Astrocyte of the hippocampus (primary cell): Measurements from ENCODE around the gene CDT1.

ENCODE experiments used
- DNase-seq: peaks from one replicate; pipeline ENCODE4 v3.0.0; 2011; ENCODE audit warnings: low read depth, low spot score

The CDT1 gene

DNA sequence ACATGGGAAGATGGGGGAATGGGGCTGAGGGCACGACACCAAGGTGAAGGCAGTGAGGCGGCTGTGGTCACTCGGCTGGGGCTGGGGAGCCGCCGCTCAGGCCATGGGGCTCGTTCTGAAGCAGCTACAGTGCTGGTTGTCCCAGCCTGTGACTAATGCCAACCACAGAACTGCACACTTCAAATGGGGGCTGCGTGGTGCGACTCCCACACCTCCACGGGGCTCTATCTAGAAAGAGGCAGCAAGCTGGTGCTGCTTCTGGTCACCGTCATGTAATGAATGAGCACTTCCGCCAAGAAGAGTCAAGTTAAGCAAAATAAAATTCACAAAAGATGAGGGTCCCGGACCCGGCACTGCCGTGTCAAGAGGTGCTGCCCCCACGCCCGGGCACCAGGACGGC, 33.2 kb downstream of the CDT1 start:
- DNase-seq = no peak

DNA sequence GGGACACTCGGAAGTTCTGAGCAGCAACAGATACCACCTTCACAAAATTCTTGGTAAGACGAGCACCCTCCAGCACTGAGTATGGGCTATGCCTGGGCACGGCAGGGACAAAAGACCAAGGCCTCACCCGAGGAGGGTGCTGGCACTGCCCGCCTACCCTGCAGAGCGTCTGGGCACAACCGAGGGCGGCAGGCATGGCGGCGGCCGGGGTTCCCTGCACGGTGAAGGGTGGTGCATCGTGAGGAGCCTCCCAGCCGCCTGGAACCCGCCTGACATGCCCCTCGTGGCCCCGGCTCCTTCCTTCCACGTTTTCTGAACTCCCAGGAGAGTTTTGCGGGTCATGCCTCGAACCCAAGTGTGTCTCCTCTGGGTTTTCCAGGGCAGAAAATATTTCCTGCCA, 34.2 kb downstream of the CDT1 start:
- DNase-seq = no peak

DNA sequence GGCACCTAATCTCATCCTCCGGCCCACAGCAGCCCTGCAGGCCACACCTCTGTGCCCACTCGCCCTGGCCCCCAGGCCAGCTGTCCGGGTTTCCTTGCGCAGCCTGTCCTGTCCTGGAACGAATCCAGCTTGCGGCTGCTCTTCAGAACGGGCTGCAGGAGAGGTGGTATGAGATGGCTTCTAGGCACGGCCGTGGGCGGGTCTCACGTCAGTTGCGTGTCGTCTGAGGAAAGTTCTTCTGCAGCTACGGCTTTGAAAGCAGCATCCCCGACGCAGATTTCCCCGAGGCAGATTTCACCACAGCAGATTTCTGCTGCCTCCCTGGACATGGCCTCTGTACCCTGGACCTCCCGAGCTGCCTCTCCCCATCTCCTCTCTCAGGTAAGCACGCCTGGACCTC, 35.0 kb downstream of the CDT1 start:
- no peak for DNase-seq

DNA sequence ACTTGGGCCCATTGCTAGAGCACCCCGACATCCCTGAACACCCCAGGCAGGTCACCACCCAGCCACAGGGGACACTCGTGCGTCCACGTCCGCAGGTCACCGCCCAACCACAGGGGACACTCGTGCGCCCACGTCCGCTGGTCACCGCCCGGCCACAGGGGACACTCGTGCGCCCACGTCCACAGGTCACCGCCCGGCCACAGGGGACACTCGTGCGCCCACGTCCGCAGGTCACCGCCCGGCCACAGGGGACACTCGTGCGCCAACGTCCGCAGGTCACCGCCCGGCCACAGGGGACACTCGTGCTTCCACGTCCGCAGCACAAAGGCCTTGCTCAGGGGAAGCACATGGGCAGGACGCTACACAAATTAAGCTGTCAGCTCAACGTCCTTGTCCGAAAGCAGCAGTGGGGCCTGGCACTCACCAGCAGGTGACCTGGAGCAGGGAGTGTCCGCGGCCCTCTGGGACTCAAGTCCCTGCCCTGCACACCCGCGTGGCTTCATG, 35.5 kb downstream of the CDT1 start:
- DNase-seq = no peak

DNA sequence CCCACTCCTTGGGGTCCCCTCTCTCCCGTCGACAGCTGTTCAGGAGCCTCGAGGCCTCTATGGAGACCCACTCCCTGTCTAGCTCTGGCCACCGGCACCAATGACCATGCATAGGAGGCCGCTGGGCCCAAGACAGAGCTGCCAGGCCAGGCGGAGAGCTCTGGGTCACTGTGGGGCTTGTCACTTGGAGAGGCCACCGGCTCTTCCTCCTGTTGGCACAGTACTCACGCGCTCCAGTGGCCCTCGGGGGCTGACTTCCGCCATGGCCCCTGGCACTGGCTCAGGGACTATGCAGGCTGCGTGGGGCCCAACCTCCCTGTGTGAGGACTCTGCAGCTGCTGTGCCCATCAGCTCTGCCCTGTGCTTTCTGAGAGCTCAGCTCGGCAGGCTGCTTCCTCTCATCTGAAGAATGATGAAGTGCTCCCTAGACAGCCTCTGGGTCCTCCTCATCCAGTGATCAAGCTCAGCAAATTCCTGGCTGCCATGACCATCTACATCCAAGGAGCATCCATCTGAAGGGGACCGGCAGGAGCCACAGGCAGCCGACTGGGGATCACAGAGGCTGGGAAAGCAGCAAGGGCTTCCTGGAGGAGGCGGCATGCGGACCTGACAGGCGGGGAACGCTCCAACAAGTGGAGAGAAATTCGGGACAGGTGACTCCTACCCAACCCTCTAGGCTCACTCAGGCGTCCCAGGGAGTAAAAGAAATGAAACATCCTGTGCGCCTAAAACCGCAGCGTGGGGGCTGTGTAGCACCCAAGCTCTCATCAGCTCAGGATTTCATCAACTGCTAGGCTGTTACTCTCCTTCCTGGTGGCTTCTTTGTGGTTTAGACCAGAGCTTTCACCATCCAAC, 36.4 kb downstream of the CDT1 start:
- no peak for DNase-seq

DNA sequence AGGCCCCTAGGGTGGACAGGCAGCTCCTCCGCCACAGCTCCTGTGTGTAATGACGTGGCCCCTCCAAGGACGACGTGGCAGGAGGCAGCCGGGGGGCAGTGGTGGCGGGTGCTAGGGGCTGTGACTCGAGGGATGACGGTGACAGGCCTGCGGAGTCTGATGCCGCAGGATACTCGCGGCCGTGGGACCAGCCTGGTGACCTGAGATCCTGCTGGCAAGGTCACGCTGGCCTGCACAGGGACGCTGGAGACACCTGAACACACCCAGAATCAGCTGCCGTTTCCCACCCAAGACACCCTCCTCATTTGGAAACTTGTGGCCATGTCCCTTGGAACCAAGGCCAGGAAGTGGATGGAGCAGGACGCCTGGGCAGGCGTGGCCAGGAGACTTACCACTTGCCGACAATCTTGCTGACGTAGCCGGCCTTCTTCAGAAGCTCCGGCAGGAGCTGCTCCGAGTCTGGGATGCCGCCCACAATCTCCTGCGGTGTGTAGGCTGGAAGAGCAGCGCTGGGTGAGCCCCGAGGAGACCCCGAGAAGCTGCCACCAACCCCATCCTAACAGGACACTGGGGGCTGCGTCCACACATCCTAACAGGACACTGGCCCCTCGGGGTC, 37.1 kb downstream of the CDT1 start:
- DNase-seq = no peak

DNA sequence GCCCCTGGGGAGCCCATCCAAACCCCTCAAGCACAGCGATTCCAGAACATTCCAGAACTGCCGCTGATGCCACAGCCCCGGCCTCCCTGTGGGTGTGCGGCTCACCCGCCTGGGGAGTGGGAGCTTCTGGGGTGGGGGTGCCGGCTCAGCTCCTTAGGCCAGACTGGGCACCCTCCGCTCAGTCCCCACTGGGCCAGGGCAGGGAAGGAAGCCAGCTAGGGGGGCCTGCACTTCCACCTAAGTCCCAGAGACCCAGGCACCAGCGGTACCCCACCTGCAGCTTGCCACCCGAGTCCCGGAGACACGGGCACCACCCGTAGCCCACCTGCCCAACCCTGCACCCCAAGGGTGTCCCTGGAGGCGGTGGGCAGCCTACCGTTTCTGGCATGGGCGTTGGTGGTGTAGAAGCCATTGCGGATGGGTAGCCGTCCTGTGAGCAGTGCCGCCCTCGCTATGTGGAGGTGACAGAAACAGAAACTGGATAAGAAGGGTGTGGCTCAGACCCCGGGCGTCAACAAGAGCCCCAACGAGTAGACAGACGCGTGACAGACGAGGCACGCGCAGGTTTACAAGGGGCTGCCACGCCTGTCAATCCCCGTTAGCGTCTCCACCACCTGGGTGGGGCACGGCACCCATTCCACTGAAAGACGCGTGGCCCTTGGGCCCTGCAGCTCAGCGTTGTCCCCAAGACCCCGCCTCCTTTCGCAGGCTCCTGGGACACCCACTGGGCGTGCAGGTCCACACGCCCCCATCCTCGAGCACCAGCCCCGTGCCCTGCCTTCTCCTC, 38.1 kb downstream of the CDT1 start:
- no peak for DNase-seq

DNA sequence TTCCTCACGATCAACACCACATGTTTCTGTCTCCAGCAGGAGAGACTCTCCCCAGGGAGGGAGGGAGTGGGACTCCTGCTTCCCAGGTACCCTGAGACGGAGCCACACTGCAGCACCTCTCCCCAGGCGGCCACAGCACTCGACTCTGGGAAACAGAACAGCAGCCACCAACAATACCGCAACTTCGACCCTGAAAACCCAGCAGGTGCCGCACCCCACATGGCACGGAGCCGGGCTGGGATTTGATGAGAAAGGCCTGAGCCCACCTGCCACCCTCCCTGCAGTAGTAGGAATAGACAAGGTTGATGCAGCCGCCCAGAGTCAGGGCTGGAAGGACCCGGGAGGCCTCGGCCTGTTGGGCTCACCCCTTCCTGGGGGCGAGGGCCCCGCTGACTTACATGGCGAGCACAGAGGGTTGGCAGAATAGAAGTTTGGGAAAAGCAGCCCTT, 38.7 kb downstream of the CDT1 start:
- DNase-seq = no peak

DNA sequence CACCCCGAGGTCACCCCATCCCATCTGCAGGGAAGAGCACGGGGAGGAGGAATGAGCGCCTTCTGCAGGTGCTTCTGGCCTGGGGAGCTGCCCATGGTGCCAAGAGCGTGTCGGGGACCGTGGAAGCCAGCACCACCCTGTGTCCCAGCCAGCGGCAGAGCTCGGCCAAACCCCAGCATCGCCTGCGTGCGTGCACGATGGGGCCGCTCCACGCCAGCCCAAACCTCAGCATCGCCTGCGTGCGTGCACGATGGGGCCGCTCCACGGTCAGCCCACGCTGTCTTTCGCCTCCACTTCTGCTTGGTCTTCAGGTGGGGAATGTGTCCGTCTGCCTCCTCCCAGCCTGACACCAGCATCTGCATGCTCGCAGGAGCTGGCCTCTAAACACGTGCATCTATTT, 39.2 kb downstream of the CDT1 start:
- no peak for DNase-seq

DNA sequence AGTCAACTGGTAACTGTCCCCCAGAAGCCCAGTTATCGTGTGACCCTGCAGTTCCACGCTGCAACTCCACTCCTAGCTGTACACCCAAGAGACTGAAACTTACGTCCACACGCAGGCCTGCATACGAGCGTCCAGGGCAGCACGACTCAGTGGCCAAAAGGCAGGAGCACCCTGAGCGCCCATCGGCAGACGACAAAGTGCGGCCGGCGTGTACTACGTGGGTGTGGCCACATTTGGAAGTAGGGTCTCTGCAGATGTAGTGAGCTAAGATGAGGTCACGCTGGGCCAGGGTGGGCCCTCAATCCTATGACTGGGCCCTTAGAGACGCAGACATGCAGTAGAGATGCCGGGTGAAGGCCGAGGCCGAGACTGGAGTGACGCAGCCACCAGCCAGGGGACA, 39.7 kb downstream of the CDT1 start:
- DNase-seq = no peak

DNA sequence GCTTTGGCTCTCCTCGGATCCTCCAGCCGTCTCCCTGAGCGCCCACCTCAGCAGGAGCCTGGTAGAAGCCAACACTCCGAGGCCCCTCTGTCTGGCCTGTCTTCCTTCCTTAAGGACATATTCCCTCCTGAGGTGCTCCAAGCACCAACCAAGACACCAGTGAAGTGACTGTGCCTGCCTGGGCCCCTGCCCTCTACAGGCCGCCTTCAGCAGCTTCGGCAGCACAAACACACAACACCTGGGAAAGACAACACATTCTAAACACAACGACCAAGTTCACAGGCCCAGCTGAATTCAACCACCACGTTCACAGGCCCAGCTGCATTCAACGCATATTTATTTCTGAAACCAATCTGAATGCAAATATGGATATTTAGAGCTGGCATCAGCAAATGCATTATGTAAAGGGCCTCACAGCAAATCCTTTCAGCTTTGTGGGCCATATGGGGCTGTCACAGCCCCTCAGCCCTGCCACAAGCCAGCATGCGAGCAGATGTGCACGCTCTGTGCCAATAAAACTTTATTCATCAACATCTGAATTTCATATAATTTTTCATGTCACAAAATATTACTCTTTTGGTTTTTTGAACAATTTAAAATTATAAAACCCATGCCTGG, 40.9 kb downstream of the CDT1 start:
- no peak for DNase-seq

DNA sequence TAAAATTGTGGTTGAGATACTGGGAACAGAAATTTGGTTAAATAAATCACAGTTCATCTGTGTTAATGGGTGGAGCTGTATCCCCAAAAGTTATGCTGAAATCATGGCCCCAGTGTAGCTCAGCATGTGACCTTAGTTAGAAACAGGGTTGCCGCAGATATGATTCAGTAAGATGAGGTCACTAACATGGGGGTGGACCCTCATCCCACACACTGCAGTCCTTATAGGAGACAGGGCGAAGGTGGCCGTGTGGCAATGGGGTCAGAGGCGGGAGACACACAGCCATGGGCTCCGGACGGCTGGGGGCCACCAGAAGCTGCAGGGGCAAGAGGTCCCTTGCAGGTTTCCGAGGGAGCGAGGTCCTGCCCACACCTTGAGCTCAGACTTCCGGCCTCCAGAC, 42.5 kb downstream of the CDT1 start:
- no peak for DNase-seq

DNA sequence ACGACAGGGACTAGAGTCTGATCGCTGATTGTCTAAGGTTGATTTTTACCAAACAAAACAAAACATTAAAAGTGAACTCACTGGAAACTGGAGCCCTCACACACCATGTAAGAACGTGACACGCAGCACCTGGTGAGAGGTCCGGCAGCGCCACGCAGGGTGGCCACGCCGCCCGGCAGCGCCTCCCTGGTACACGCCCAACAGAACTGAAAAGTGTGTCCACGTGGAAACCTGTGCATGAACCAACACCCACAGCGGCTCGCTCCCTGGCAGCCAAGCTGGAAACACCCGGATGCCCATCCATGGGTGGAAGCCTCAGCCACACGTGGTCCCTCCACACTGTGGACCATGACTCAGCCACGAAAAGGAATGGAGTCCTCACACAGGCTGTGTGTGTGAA, 44.1 kb downstream of the CDT1 start:
- no peak for DNase-seq

DNA sequence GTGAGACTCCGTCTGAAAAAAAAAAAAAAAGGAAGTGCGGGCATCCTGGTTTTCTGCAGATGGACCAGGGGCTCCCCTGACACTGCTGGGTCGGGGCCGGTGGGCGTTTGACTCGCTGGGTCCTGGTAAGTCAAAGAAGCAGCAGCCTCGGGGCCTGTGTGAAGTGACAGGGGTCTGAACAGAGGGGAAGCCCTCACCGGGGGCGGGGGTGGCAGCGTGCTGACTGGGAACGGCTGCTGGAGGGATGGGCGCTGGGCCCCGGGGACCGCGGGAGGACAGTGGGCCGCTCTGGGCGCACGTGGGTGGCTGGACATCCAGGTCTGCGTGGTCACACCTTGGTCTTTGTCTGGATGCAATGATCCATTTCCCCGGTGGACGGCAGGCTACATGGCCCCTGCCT, 45.0 kb downstream of the CDT1 start:
- DNase-seq = no peak

DNA sequence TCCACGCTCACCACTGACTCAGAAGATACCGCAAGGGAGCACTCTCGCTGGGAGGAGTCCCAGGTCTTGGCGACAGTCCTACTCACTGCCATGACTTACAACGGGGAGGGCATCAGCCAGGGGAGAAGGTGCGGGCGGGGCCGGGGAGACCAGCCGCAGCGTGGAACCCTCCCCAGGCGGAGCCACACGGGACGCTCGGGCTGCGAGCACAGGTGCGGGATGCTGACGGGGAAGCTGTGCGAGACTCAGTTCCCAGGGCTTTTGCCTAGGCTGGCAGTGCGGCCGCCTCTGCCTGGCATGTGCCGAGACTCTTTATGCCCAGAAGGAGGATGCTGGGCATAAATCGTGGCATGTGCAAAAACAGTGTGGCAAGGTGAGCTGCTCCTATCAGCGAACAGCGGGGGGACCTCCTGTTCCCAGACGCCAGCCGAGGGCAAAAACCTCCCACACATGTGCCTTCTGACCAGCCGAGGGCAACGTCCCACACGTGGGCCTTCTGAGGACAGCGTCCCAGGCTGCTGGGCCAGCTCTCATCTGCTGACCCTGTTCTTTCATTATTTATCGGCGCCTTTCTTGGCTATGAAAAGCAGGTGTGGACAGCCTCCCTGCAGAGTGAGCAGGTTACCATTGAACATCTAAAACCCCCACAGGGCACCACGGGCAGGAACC, 47.1 kb downstream of the CDT1 start:
- DNase-seq = no peak

DNA sequence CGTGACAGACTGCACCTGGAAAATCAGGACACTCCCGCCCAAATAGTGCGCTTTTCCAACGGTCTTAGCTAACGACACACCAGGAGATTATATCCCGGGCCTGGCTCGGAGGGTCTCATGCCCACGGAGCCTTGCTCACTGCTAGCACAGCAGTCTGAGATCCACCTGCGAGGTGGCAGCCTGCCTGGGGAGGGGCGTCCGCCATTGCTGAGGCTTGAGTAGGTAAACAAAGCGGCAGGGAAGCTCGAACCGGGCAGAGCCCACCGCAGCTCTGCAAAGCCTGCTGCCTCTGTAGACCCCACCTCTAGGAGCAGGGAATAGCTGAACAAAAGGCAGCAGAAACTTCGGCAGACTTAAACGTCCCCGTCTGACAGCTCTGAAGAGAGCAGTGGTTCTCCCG, 48.0 kb downstream of the CDT1 start:
- no peak for DNase-seq

DNA sequence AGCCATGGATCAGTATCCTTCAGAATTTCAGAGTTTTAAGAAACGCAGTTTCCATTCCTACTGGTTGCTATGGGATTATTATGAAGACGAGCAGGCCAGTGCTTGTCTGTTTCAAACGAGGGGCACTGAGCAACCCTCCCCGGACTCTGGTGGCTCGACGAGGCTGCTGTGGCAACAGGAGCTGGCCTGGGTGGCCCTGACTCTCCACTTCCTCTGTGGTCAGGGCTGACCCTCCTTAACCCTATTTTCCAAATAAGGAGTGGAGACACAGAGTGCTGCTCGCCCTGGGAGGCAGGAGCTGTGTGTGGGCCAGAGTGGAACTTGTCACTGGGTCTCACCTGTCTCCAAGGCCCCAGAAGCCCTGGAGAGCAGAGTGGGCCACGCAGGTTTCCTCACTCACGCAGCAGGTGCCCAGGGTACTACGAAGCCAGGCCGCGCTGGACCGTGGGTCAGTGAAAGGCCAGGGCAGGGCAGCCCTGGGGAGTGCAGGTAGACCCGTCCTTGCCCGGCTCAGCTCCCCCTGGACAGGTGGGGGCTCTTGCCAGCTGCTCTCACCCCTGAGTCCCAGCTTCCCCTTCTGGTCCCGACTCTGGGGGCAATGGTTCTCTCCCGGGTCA, 49.8 kb downstream of the CDT1 start:
- no peak for DNase-seq

DNA sequence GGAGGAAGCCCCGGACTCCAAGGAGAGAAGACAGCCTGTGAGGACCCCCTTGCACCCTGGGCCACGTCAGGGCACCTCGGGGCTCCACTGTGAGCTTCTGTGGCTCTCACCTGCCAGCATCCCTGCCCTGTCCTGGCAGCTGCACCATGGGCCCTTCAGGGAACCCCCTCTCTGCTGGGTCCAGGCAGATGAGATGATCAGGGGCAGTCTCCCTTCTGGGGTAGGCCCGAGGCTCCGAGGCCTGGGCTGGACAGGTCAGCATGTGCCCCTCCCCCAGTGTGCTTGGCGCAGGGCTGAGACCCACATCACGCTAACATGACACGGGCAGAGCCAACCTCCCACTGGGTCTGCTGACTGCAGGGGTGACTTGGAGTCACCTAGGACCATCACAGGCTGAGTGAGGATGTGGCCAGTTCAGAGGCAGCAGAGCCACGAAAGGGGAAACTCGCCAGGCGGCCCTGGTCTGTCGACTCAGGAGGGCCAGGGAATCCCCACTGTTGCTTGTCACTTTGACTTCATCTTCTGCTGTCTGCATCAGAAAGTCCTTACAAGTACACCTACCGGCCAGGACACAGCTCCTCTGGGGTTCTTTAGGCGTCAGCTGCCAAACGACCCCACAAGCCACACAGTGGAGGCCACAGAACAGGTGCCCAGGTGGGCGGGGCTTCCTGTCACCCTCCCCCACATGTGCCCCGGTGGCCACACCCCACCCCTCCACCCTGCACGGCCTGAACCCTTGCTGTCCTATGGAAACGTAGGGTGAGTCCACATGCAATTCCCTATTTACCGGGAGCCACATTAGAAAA, 50.9 kb downstream of the CDT1 start:
- no peak for DNase-seq

DNA sequence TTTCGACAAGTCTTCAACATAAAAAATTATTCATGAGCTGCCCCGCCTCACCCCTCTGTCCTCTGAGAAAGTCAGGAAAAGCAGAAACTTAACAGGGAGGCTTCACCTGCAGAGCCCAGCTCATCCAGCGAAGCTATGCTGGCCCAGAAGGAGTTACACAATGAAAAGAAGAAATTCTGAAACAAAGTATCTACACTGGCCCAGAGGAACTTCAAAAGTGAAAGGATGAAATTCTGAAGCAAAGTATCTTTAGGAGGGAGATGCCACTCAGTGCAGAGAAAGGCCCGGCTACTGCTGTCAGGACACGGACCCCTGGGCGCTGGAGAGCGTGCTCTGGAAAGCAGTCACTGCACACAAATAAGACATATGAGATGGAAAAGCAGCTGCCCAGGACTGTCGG, 51.6 kb downstream of the CDT1 start:
- DNase-seq = no peak

DNA sequence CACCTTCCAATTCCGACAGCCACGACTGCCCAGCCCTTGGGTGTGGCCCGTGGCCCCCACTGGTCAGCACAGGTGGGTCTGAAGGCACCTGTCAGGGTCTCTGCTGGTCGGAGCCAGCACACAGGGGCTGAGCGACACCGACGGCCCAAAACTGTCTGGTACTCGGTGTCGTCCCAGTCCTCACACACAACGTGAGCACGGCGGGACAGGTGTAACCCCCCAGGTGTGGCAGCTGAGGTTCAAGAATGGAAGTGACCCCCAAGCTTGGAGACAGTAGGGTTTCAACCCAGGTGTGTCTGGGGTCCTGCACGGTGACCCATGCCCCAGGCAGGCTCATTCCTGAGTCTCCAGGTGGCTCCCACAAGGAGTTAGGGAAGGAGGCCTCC, 52.1 kb downstream of the CDT1 start:
- no peak for DNase-seq
